HL-60 (cell line): ENCODE data around the gene CASS4.

Experiments used
- CTCF ChIP-seq: IDR thresholded peaks from one replicate; pipeline ENCODE4 v1.5.1; 2011; ENCODE audit warnings: low read length, control low read depth, inconsistent platforms; ENCODE audit not compliant: insufficient read depth
- GABPA ChIP-seq: IDR thresholded peaks from 2 replicates; pipeline ENCODE4 v1.6.1; 2012; ENCODE audit warnings: low read depth
- POLR2AphosphoS5 ChIP-seq: IDR thresholded peaks from 2 replicates; pipeline ENCODE4 v1.6.1; 2012; ENCODE audit warnings: low read depth
- REST ChIP-seq: IDR thresholded peaks from 2 replicates; pipeline ENCODE4 v1.6.1; 2012; ENCODE audit warnings: low read depth; ENCODE audit not compliant: insufficient replicate concordance
- SPI1 ChIP-seq: IDR thresholded peaks from 2 replicates; pipeline ENCODE4 v1.6.1; 2012; ENCODE audit warnings: low read depth, mild to moderate bottlenecking, borderline replicate concordance

GRCh38 chr20:56483970-56484369, 71.9 kb downstream of the CASS4 start:
- TF ChIP-seq CTCF: no peak
- no peak for TF ChIP-seq REST
- TF ChIP-seq SPI1: peak; percentile 67; the same call in 1 of the 2 replicates
- TF ChIP-seq POLR2AphosphoS5: no peak
- peak; percentile 45; the same call in 1 of the 2 replicates for TF ChIP-seq GABPA
